PFSK-1 (cell line): Measurements from ENCODE around the gene PARM1.

Experiments
- FOXP2 ChIP-seq: optimal IDR thresholded peaks from 2 replicates; pipeline ENCODE3; 2011; ENCODE audit warnings: borderline replicate concordance, control low read depth, inconsistent platforms; ENCODE audit not compliant: insufficient read depth; ENCODE audit errors: extremely low read length, extremely low read depth
- POLR2AphosphoS5 ChIP-seq: IDR thresholded peaks from 2 replicates; pipeline ENCODE4 v1.6.1; 2012; ENCODE audit warnings: low read depth, mild to moderate bottlenecking, control low read depth, low read length, moderate library complexity
- REST ChIP-seq, 2 experiments: IDR thresholded peaks; 2 replicates each; pipeline versions ENCODE4 v1.6.1 to v1.8.0; 2011 to 2012; ENCODE audit warnings: low read depth in 2 of 2, low read length in 2 of 2, control low read depth in 1 of 2, inconsistent platforms in 1 of 2, mild to moderate bottlenecking in 1 of 2, moderate library complexity in 1 of 2; ENCODE audit not compliant: insufficient read depth in 1 of 2
- SIN3A ChIP-seq: IDR thresholded peaks from 2 replicates; pipeline ENCODE4 v1.6.1; 2012; ENCODE audit warnings: mild to moderate bottlenecking, low read length, moderate library complexity, borderline replicate concordance; ENCODE audit not compliant: insufficient read depth
- TAF1 ChIP-seq: IDR thresholded peaks from 2 replicates; pipeline ENCODE4 v1.6.1; 2012; ENCODE audit warnings: low read length, control low read depth, borderline replicate concordance; ENCODE audit not compliant: insufficient read depth

PARM1 gene

GRCh38 chr4:75038376-75038775 lies 105.5 kb downstream of the PARM1 start:
- no peak for TF ChIP-seq FOXP2
- TF ChIP-seq REST (IDR thresholded peaks at IDR 0.05; ENCODE audit: insufficient read depth in 1 of 2, low read depth in 2 of 2, low read length in 2 of 2) = no peak
- no peak for TF ChIP-seq POLR2AphosphoS5
- no peak for TF ChIP-seq TAF1
- no peak for TF ChIP-seq SIN3A

- no peak for TF ChIP-seq SIN3A
- TF ChIP-seq REST (IDR thresholded peaks at IDR 0.05; ENCODE audit: insufficient read depth in 1 of 2, low read depth in 2 of 2, low read length in 2 of 2) = no peak
- no peak for TF ChIP-seq POLR2AphosphoS5
- no peak for TF ChIP-seq FOXP2
- no peak for TF ChIP-seq TAF1
These were observed 107.8 kb downstream of the PARM1 start for GRCh38 chr4:75040703-75041102.

GRCh38 chr4:75042601-75043208 lies 109.8 kb downstream of the PARM1 start:
- TF ChIP-seq FOXP2 (no peak), REST (IDR thresholded peaks at IDR 0.05; ENCODE audit: insufficient read depth in 1 of 2, low read depth in 2 of 2, low read length in 2 of 2) (no peak), POLR2AphosphoS5 (no peak), SIN3A (no peak), TAF1 (no peak)

- TF ChIP-seq REST (IDR thresholded peaks at IDR 0.05; ENCODE audit: insufficient read depth in 1 of 2, low read depth in 2 of 2, low read length in 2 of 2) = no peak
- no peak for TF ChIP-seq POLR2AphosphoS5
- no peak for TF ChIP-seq TAF1
- TF ChIP-seq FOXP2 = no peak
- TF ChIP-seq SIN3A = no peak
These were observed 113.3 kb downstream of the PARM1 start for GRCh38 chr4:75046226-75046625.
